GM13977 (cell line): ENCODE data around the gene TEAD4.

ENCODE experiments used
- DNase-seq: peaks from one replicate; pipeline ENCODE4 v3.0.0; 2012; ENCODE audit warnings: low spot score
- in situ Hi-C: fragments of 300-500 bp; cut with MboI; formaldehyde crosslinking; loops from one replicate; pipeline ENCODE4 v1.12.0; 2022; ENCODE audit warnings: low sequenced_read_pairs, low pct_unique_long_range_greater_than_20kb, mixed read lengths, inconsistent platforms; ENCODE audit not compliant: unreplicated experiment
- TF ChIP-seq, protein P1 (sequence below): IDR thresholded peaks from 2 replicates; pipeline ENCODE4 v1.5.1; 2012; ENCODE audit warnings: mild to moderate bottlenecking, control low read depth; ENCODE audit not compliant: insufficient read depth; ENCODE audit errors: extremely low read depth, missing control alignments

Gene TEAD4

GRCh38 chr12:2997989-2998670, 38.9 kb downstream of the TEAD4 start:
- TF ChIP-seq, protein P1, sequence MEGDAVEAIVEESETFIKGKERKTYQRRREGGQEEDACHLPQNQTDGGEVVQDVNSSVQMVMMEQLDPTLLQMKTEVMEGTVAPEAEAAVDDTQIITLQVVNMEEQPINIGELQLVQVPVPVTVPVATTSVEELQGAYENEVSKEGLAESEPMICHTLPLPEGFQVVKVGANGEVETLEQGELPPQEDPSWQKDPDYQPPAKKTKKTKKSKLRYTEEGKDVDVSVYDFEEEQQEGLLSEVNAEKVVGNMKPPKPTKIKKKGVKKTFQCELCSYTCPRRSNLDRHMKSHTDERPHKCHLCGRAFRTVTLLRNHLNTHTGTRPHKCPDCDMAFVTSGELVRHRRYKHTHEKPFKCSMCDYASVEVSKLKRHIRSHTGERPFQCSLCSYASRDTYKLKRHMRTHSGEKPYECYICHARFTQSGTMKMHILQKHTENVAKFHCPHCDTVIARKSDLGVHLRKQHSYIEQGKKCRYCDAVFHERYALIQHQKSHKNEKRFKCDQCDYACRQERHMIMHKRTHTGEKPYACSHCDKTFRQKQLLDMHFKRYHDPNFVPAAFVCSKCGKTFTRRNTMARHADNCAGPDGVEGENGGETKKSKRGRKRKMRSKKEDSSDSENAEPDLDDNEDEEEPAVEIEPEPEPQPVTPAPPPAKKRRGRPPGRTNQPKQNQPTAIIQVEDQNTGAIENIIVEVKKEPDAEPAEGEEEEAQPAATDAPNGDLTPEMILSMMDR = no peak
- in situ Hi-C loops = no loop called here
- no peak for DNase-seq

GRCh38 chr12:2998789-2999264, 39.6 kb downstream of the TEAD4 start:
- in situ Hi-C loops = no loop called here
- no peak for DNase-seq
- TF ChIP-seq, protein P1 = no peak

- no peak for DNase-seq
Observed at GRCh38 chr12:2999265-2999841, 40.2 kb downstream of the TEAD4 start.

GRCh38 chr12:3000548-3001275, 41.5 kb downstream of the TEAD4 start:
- in situ Hi-C loops = no loop called here
- no peak for DNase-seq
- TF ChIP-seq, protein P1 = no peak

More at GRCh38 chr12:2999265-2999841, 40.2 kb downstream of the TEAD4 start:
- in situ Hi-C loops = no loop called here
- TF ChIP-seq, protein P1 = no peak

GRCh38 chr12:3002646-3003045, 43.4 kb downstream of the TEAD4 start:
- in situ Hi-C loops = no loop called here
- TF ChIP-seq, protein P1 = no peak
- DNase-seq = no peak

- TF ChIP-seq, protein P1 = no peak
- in situ Hi-C loops = no loop called here
Observed at GRCh38 chr12:3003357-3003992, 44.3 kb downstream of the TEAD4 start.

More at GRCh38 chr12:3003357-3003992, 44.3 kb downstream of the TEAD4 start:
- no peak for DNase-seq
